ENCODE measurements around the gene COL1A1.

The COL1A1 gene

GRCh38 chr17:50171371-50172071 is 29.9 kb downstream of the COL1A1 start:
- H3K4me3 ChIP-seq (ENCODE audit: control insufficient read depth in 1 of 7, extremely low read depth in 1 of 7, insufficient read depth in 4 of 7, low read depth in 2 of 7, low read length in 6 of 7), result no peak overlapping the region
- ChIA-PET POLR2A (no interaction called here), CTCF (interaction anchor here (1.1 to 7.7 kb wide), 6 partner anchors 10 to 125 kb away, joined by 3 to 87 read pairs (median 19); partner anchors contain the start of gene COL1A1)
- 94% methylated on average over 16 of the region's 17 CpGs for WGBS (ENCODE audit: insufficient coverage)
- no peaks in the 10 kb centered on the region for H3K36me3 ChIP-seq (ENCODE audit: control insufficient read depth in 4 of 4, insufficient read depth in 4 of 4, low read length in 3 of 4)
- no peak overlapping the region for H3K27ac ChIP-seq (ENCODE audit: insufficient read depth in 1 of 2, low read depth in 1 of 2, low read length in 2 of 2, poor library complexity in 1 of 2, severe bottlenecking in 2 of 2)
- H3K9me3 ChIP-seq (ENCODE audit: control extremely low read depth in 1 of 5, control insufficient read depth in 4 of 5, insufficient read depth in 2 of 5, low read depth in 1 of 5, low read length in 4 of 5), result no peaks in the 10 kb centered on the region
- no peak for DNase-seq
- H3K4me1 ChIP-seq (ENCODE audit: control extremely low read depth in 1 of 4, control insufficient read depth in 4 of 4, insufficient read depth in 4 of 4, low read length in 3 of 4), result peaks cover 0 to 6% (median 3%) of the 10 kb centered on the region in 4 experiments
- no peaks in the 10 kb centered on the region for H3K27me3 ChIP-seq (replicated peaks in 2 of 5; ENCODE audit: control insufficient read depth in 4 of 5, insufficient read depth in 5 of 5, low read length in 4 of 5)

- DNase-seq, result no peak
- Histone ChIP-seq H3K36me3 (ENCODE audit: control insufficient read depth in 4 of 4, insufficient read depth in 4 of 4, low read length in 3 of 4) (no peaks in the 10 kb centered on the region), H3K9me3 (ENCODE audit: control extremely low read depth in 1 of 5, control insufficient read depth in 4 of 5, insufficient read depth in 2 of 5, low read depth in 1 of 5, low read length in 4 of 5) (no peaks in the 10 kb centered on the region), H3K27ac (ENCODE audit: insufficient read depth in 1 of 2, low read depth in 1 of 2, low read length in 2 of 2, poor library complexity in 1 of 2, severe bottlenecking in 2 of 2) (no peak overlapping the region), H3K4me1 (ENCODE audit: control extremely low read depth in 1 of 4, control insufficient read depth in 4 of 4, insufficient read depth in 4 of 4, low read length in 3 of 4) (peaks cover 0 to 6% (median 3%) of the 10 kb centered on the region in 4 experiments), H3K4me3 (ENCODE audit: control insufficient read depth in 1 of 7, extremely low read depth in 1 of 7, insufficient read depth in 4 of 7, low read depth in 2 of 7, low read length in 6 of 7) (no peak overlapping the region), H3K27me3 (replicated peaks in 2 of 5; ENCODE audit: control insufficient read depth in 4 of 5, insufficient read depth in 5 of 5, low read length in 4 of 5) (no peaks in the 10 kb centered on the region)
- CTCF ChIA-PET, result interaction anchor here (0.7 to 7.7 kb wide), 17 partner anchors 7 to 146 kb away, joined by 3 to 87 read pairs (median 7); partner anchors contain the start of gene COL1A1
- POLR2A ChIA-PET, result no interaction called here
- 93% methylated on average over 9 of the region's 10 CpGs for WGBS (ENCODE audit: insufficient coverage)
Measured at GRCh38 chr17:50170662-50171370, 30.6 kb downstream of the COL1A1 start.

DNA sequence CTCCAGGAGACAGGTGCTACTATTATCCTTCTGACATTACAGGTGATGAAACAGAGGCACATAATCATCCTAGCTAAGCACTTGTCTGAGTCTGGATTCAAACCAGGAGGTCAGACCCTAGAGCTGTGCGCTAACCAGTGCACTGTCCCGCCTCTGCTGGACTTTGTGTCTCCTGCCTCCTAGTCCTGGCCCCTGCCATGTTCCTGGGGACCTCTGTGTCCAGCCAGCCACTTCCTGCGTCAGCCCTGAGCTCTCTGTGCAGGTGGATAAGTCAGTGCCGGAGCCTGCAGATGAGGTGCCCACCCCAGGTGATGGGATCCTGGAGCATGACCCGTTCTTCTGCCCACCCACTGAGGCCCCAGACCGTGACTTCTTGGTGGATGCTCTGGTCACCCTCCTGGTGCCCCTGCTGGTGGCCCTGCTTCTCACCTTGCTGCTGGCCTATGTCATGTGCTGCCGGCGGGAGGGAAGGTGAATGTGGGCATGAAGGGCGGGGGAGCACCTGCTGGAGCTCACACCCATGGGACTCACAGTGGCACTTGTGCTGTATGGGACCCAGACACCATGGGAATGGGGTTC is 31.5 kb downstream of the COL1A1 start:
- Histone ChIP-seq H3K4me3 (ENCODE audit: control insufficient read depth in 1 of 7, extremely low read depth in 1 of 7, insufficient read depth in 4 of 7, low read depth in 2 of 7, low read length in 6 of 7) (no peak overlapping the region), H3K4me1 (ENCODE audit: control extremely low read depth in 1 of 4, control insufficient read depth in 4 of 4, insufficient read depth in 4 of 4, low read length in 3 of 4) (peaks cover 0 to 6% (median 3%) of the 10 kb centered on the region in 4 experiments), H3K27me3 (replicated peaks in 2 of 5; ENCODE audit: control insufficient read depth in 4 of 5, insufficient read depth in 5 of 5, low read length in 4 of 5) (no peaks in the 10 kb centered on the region), H3K27ac (ENCODE audit: insufficient read depth in 1 of 2, low read depth in 1 of 2, low read length in 2 of 2, poor library complexity in 1 of 2, severe bottlenecking in 2 of 2) (no peak overlapping the region), H3K9me3 (ENCODE audit: control extremely low read depth in 1 of 5, control insufficient read depth in 4 of 5, insufficient read depth in 2 of 5, low read depth in 1 of 5, low read length in 4 of 5) (no peaks in the 10 kb centered on the region), H3K36me3 (ENCODE audit: control insufficient read depth in 4 of 4, insufficient read depth in 4 of 4, low read length in 3 of 4) (no peaks in the 10 kb centered on the region)
- 95% methylated on average over 9 of the region's 9 CpGs for WGBS (ENCODE audit: insufficient coverage)
- ChIA-PET POLR2A (interaction anchor here (0.6 kb wide), 2 partner anchors 27 to 194 kb away, joined by 3 to 5 read pairs; no protein-coding TSS in a partner anchor), CTCF (interaction anchor here (0.6 to 7.7 kb wide), 43 partner anchors 8 to 147 kb away, joined by 3 to 87 read pairs (median 4); partner anchors contain the start of gene COL1A1)
- DNase-seq, result no peak

GRCh38 chr17:50169121-50169764 is 32.2 kb downstream of the COL1A1 start:
- no peaks in the 10 kb centered on the region for H3K36me3 ChIP-seq (ENCODE audit: control insufficient read depth in 4 of 4, insufficient read depth in 4 of 4, low read length in 3 of 4)

GRCh38 chr17:50168319-50168718 is 33.1 kb downstream of the COL1A1 start:
- Histone ChIP-seq H3K9me3 (ENCODE audit: control extremely low read depth in 1 of 5, control insufficient read depth in 4 of 5, insufficient read depth in 2 of 5, low read depth in 1 of 5, low read length in 4 of 5) (no peaks in the 10 kb centered on the region), H3K4me1 (ENCODE audit: control extremely low read depth in 1 of 4, control insufficient read depth in 4 of 4, insufficient read depth in 4 of 4, low read length in 3 of 4) (peaks cover 0 to 17% (median 13%) of the 10 kb centered on the region in 4 experiments), H3K27me3 (replicated peaks in 2 of 5; ENCODE audit: control insufficient read depth in 4 of 5, insufficient read depth in 5 of 5, low read length in 4 of 5) (no peaks in the 10 kb centered on the region), H3K36me3 (ENCODE audit: control insufficient read depth in 4 of 4, insufficient read depth in 4 of 4, low read length in 3 of 4) (no peaks in the 10 kb centered on the region), H3K4me3 (ENCODE audit: control insufficient read depth in 1 of 7, extremely low read depth in 1 of 7, insufficient read depth in 4 of 7, low read depth in 2 of 7, low read length in 6 of 7) (no peak overlapping the region), H3K27ac (ENCODE audit: insufficient read depth in 1 of 2, low read depth in 1 of 2, low read length in 2 of 2, poor library complexity in 1 of 2, severe bottlenecking in 2 of 2) (no peak overlapping the region)
- DNase-seq, result no peak
- CTCF ChIA-PET, result interaction anchor here (0.5 to 7.7 kb wide), 13 partner anchors 10 to 332 kb away, joined by 3 to 87 read pairs (median 4); partner anchors contain the start of genes COL1A1 and TMEM92
- POLR2A ChIA-PET, result no interaction called here
- WGBS (ENCODE audit: insufficient coverage), result 84% methylated on average over 11 of the region's 13 CpGs

More at GRCh38 chr17:50169121-50169764, 32.2 kb downstream of the COL1A1 start:
- H3K27me3 ChIP-seq (replicated peaks in 2 of 5; ENCODE audit: control insufficient read depth in 4 of 5, insufficient read depth in 5 of 5, low read length in 4 of 5), result no peaks in the 10 kb centered on the region
- ChIA-PET POLR2A (interaction anchor here (0.6 kb wide), 2 partner anchors 27 to 194 kb away, joined by 3 to 5 read pairs; no protein-coding TSS in a partner anchor), CTCF (interaction anchor here (0.6 to 7.7 kb wide), 42 partner anchors 8 to 134 kb away, joined by 3 to 87 read pairs (median 4); partner anchors contain the start of genes COL1A1 and TMEM92)
- H3K27ac ChIP-seq (ENCODE audit: insufficient read depth in 1 of 2, low read depth in 1 of 2, low read length in 2 of 2, poor library complexity in 1 of 2, severe bottlenecking in 2 of 2), result no peak overlapping the region
- WGBS (ENCODE audit: insufficient coverage), result 32% methylated on average over 11 of the region's 14 CpGs
- peak; percentile 86 to 93 (median 92) for DNase-seq
- H3K4me3 ChIP-seq (ENCODE audit: control insufficient read depth in 1 of 7, extremely low read depth in 1 of 7, insufficient read depth in 4 of 7, low read depth in 2 of 7, low read length in 6 of 7), result peak overlapping the region in 2 of 7 experiments; percentile 15 to 64
- peaks cover 0 to 9% (median 5%) of the 10 kb centered on the region in 4 experiments for H3K4me1 ChIP-seq (ENCODE audit: control extremely low read depth in 1 of 4, control insufficient read depth in 4 of 4, insufficient read depth in 4 of 4, low read length in 3 of 4)
- H3K9me3 ChIP-seq (ENCODE audit: control extremely low read depth in 1 of 5, control insufficient read depth in 4 of 5, insufficient read depth in 2 of 5, low read depth in 1 of 5, low read length in 4 of 5), result no peaks in the 10 kb centered on the region

DNA sequence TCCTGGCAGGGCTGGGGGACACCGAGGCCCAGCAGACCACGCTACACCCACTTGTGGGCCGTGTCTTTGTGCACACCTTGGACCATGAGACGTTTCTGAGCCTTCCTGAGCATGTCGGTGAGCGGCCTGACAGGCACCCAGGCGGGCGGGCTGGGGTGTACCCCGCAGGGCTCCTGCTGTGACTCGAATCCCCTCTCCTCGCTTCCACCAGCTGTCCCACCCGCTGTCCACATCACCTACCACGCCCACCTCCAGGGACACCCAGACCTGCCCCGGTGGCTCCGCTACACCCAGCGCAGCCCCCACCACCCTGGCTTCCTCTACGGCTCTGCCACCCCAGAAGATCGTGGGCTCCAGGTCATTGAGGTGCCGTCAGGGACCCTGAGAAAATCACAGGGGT is 34.1 kb downstream of the COL1A1 start:
- Histone ChIP-seq H3K36me3 (ENCODE audit: control insufficient read depth in 4 of 4, insufficient read depth in 4 of 4, low read length in 3 of 4) (no peaks in the 10 kb centered on the region), H3K4me3 (ENCODE audit: control insufficient read depth in 1 of 7, extremely low read depth in 1 of 7, insufficient read depth in 4 of 7, low read depth in 2 of 7, low read length in 6 of 7) (no peak overlapping the region), H3K27ac (ENCODE audit: insufficient read depth in 1 of 2, low read depth in 1 of 2, low read length in 2 of 2, poor library complexity in 1 of 2, severe bottlenecking in 2 of 2) (no peak overlapping the region), H3K27me3 (replicated peaks in 2 of 5; ENCODE audit: control insufficient read depth in 4 of 5, insufficient read depth in 5 of 5, low read length in 4 of 5) (no peaks in the 10 kb centered on the region), H3K9me3 (ENCODE audit: control extremely low read depth in 1 of 5, control insufficient read depth in 4 of 5, insufficient read depth in 2 of 5, low read depth in 1 of 5, low read length in 4 of 5) (no peaks in the 10 kb centered on the region), H3K4me1 (ENCODE audit: control extremely low read depth in 1 of 4, control insufficient read depth in 4 of 4, insufficient read depth in 4 of 4, low read length in 3 of 4) (peaks cover under 1 to 21% (median 15%) of the 10 kb centered on the region in 4 experiments)
- ChIA-PET CTCF (interaction anchor here (1.1 to 7.7 kb wide), 7 partner anchors 10 to 129 kb away, joined by 3 to 87 read pairs (median 9); no protein-coding TSS in a partner anchor), POLR2A (no interaction called here)
- no peak for DNase-seq
- 97% methylated on average over 17 of the region's 19 CpGs for WGBS (ENCODE audit: insufficient coverage)

Data from common myeloid progenitor, CD34-positive (primary cell).